GM19043 (cell line): ENCODE data around the gene VWA2.

Experiments used
- ATAC-seq: cut with Tn5 transposase; IDR thresholded peaks from one replicate; pipeline ENCODE4 v1.9.1; 2021; ENCODE audit warnings: low read depth; ENCODE audit not compliant: unreplicated experiment

Gene VWA2

GRCh38 chr10:114239117-114239993 lies at the start of gene VWA2:
Gene VWA2 (plus strand): TSS chr10:114239254. CDS start chr10:114248714, 9,460 bp downstream.
- no peak for ATAC-seq

DNA sequence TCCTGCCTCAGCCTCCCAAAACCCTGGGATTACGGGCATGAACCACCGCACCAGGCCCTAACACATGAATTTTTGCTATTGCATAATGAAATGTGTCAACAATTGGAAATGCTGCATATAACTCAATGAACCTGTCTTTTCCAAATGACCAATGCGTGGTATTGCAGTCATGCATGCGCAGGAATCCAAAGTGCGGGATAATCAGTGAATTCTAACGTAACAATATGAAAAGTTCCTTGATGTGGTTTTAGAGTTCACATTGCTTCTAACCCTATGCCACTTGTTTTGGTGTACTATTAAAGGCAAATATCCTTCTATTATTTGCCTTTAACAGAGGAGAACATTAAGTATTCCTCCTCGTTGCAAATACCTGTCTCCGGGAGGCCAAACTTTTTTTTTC lies 49.4 kb upstream of the VWA2 start:
- ATAC-seq = no peak

- ATAC-seq = peak; percentile 93
Measured at GRCh38 chr10:114195079-114195478, 44.0 kb upstream of the VWA2 start.

GRCh38 chr10:114199239-114199638 lies 39.8 kb upstream of the VWA2 start:
- ATAC-seq = no peak

DNA sequence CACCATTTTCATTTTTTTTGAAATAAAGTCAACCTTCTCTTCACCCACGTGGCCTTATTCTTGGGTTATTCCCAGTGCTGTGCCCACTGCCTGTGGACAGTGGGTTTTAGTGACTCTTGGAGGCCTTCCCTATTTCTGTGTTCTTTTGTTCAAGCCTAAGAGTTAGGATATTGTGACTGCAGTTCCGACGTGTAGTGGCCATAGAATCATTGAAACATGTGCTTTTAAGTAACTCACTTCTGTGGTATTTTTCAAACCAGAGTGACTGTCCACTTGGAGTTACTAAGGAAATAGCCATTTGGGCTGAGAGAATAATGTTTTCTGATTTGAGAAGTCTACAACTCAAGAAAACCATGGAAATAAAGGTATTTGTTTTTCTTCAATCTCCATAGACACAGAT lies 36.2 kb upstream of the VWA2 start:
- no peak for ATAC-seq

- no peak for ATAC-seq
Measured at GRCh38 chr10:114206902-114207301, 32.2 kb upstream of the VWA2 start.

- ATAC-seq = no peak
Measured at GRCh38 chr10:114207349-114207748, 31.7 kb upstream of the VWA2 start.

DNA sequence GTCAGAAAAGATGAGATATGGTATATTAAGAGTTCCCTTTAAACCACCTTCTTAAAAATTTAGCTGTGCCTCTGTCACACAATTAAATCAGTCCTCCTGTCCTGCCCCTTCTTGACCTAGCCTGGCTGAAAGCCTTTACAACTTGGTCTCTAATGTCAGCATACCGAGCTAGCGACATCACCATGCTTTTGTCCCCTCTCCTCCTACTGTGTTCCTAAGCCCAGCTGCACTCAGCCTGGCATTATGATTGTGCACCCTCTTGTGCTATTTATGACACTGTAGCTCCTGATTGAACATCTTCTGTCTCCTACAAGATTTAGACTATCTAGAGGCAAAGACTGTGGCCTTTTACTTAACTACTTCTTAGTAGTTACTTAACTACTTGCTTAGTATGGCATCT lies 30.7 kb upstream of the VWA2 start:
- ATAC-seq = no peak

DNA sequence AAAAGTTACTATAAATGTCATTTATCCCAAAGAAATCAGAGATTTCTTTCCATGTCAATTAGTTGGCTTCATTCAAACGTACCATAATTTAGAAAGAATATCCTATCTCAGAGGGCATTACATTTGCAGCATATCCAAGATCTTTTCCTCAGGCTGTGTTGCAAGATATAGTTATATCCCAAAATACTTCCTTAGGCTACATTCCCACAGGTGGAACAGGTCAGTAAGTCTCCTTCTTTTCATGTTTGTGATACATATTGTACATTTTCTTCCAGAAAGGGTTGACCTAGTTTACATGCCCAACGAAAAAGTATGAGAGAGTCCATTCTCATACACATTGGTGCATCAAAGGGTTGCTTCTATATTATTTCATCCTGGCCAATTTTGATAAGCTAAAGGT lies 26.9 kb upstream of the VWA2 start:
- ATAC-seq = no peak

GRCh38 chr10:114215033-114215432 lies 24.0 kb upstream of the VWA2 start:
- no peak for ATAC-seq

- ATAC-seq = no peak
Measured at GRCh38 chr10:114220281-114220680, 18.8 kb upstream of the VWA2 start.

GRCh38 chr10:114221235-114221634 lies 17.8 kb upstream of the VWA2 start:
- no peak for ATAC-seq

DNA sequence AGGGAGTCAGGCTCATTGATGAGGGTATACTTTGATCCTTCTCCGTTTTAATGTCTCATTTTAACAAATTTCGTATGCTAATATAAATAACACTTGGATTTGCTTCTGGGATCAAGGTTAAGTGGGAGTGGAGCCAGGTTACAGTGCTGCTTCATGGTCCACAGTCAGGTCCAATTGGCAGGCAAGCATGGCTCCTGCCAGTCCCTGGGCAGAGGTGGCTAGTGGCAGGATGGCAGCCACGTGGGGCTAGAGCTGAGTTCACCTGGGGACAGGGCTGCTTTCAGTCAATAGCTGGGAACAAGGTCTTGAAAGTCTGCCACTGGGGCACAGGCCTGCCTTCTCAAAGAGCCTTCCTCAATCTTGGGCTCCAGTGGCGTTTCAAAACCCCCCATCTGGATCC lies 16.0 kb upstream of the VWA2 start:
- ATAC-seq = no peak

DNA sequence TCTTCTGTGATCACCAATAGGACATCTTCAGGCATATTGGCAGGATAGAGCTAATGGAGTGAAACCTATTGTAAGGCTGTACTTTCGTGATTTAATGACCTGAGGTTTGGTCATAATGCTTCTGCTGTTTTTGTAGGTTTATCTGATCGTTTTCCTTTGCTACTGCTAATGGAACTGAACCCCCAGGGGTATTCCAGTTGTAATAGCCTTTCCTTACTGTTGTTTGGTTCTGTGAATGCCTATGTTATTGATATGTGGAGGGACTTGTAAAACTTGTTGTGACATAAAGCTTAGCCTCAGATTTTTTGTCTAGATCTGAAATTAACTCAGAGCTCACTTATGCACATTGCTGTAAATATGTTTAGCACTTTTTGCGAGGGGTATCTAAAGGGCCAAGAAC lies 10.9 kb upstream of the VWA2 start:
- ATAC-seq = no peak

DNA sequence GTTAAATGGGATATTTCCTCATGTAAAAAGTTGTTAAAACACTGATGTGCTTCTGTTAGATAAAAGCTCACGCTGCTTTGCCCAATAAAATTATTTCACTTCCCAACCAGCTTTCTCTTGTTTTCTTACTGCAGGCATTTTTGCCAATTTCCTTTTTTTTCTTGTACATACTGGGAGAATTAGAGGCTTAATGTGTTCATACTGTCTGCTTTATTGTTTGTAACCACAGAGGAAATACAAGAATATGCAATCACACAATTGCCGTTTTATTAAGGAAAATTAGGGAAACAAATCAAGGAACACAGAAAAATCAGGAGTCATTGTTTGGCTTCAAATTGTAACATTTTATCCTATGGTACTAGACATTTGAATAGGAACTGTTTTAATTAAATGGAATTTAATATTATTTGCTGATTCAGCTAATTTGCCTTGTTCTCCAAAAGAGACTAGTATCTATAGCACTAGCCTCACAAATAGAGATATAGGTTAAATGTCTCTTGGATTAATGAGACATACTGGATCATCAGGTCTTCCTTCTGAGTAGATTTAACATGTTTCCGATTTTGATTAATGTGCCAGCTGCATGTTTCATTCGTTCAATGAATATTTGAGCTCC lies 6.4 kb upstream of the VWA2 start:
- no peak for ATAC-seq

- ATAC-seq = no peak
Measured at GRCh38 chr10:114233482-114233881, 5.6 kb upstream of the VWA2 start.

GRCh38 chr10:114234132-114234531 lies 4.9 kb upstream of the VWA2 start:
- no peak for ATAC-seq

DNA sequence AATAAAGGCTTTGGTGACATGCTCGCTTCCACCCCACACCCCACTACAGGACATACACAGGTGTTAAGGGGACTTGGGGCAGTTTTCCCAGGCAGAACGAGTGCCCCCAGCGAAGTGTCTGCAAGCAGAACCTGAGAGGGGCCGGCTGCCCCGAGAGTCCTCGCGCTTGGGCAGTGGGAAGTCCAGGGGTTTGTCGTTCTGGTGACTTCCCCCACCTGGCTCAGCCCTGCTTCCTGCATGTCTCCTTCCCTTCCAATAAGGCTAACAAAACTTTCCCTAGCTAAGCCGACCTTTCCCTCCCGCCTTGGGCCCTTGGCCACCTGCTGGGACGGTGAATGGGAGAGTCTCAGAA lies 916 bp downstream of the VWA2 start:
- no peak for ATAC-seq

DNA sequence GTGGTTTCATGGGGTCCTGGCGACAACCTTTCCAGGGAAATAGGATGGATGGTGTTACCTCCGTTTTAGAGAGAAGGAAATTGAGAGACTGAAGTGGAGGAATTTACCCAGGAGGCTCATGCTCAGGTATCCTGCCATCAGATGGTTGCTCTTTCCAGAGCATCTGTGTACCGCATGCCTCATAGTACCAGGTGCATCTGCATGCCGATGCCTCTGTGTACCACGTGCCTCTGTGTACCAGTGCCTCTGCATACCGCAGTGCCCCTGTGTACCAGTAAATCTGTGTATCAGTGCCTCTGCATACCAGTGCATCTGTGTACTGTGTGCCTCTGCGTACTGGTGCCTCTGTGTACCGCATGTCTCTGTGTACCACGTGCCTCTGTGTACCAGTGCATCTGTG lies 3.2 kb downstream of the VWA2 start:
- no peak for ATAC-seq

DNA sequence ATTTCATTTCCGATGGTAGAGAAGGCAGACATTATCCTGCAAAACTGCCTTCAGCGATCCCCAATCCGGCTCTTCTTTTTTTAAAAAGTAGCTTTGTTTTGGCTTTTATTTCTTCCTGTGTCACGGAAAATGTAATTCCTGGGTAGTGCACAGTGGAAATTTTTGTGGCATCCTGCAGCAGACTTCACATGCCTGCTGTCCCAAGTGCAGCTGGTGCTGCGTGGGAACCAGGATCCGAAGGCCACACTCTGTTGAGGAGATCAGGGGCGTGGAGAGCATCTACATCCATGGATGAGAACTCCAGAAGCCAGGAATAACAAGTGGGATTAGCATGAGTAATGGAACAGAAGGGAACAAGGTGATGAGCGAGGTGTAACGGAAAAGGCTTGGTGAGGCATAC lies 4.6 kb downstream of the VWA2 start:
- ATAC-seq = no peak

DNA sequence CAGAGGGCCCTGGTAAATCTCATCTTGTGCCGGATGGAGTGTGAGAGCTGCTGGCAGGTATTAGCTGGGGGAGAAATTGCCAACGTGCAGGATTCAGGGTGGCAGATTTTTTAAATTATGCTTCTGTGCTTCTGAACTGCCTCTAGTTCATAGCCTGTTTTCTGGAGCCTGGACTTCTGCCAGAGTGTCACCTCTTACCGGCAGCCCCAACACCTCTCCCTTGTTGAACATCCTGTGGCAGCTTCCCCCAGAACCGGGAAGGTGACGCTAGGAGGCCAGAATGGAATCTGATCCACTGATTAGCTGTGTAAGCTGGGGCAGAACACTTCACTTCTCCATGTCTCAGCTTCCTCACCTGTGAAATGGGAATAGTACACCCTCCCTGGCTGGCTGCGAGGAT lies 5.1 kb downstream of the VWA2 start:
- no peak for ATAC-seq

- ATAC-seq = no peak
Measured at GRCh38 chr10:114245121-114245791, 6.2 kb downstream of the VWA2 start.
